Progenitor cell of endocrine pancreas (in vitro differentiated cells): ENCODE measurements around the gene GALNT1. TPM values are rescaled to one million over a fixed set of nuclear protein-coding genes. Genes with fewer than 3 reads are reported as not detected.

ENCODE experiments used
- DNase-seq: peaks from one replicate; pipeline ENCODE4 v3.0.0; 2021; ENCODE audit warnings: low spot score; ENCODE audit not compliant: unreplicated experiment
- H3K27ac Mint-ChIP-seq: 2 replicates; pipeline ENCODE4 v1.8.0; 2021; ENCODE audit warnings: mild to moderate bottlenecking, moderate library complexity, mixed read lengths
- H3K27me3 Mint-ChIP-seq: 2 replicates; pipeline ENCODE4 v1.8.0; 2021; ENCODE audit warnings: mixed read lengths
- H3K36me3 Mint-ChIP-seq: 2 replicates; pipeline ENCODE4 v1.8.0; 2022; ENCODE audit warnings: mixed read lengths; ENCODE audit not compliant: insufficient read depth
- H3K4me1 Mint-ChIP-seq: 2 replicates; pipeline ENCODE4 v1.8.0; 2021; ENCODE audit warnings: low read depth, mixed read lengths
- H3K4me3 Mint-ChIP-seq: 2 replicates; pipeline ENCODE4 v1.8.0; 2021; ENCODE audit warnings: low read depth, mild to moderate bottlenecking, moderate library complexity, mixed read lengths
- H3K9me3 Mint-ChIP-seq: 2 replicates; pipeline ENCODE4 v1.8.0; 2021; ENCODE audit warnings: low read depth, mixed read lengths
- total RNA-seq: library from RNA; stranded (reverse); gene quantifications from 2 replicates; pipeline ENCODE4 v1.2.1, GENCODE V29; 2021
- TF ChIP-seq, protein P1 (sequence below): fragments of 200-600 bp; sonication (generic); IDR thresholded peaks from one replicate; pipeline ENCODE4 v1.5.0; 2021; ENCODE audit warnings: antibody characterized with exemption, mild to moderate bottlenecking; ENCODE audit not compliant: unreplicated experiment

The GALNT1 gene
- total RNA-seq, 1 donor from 2014 or later, result 92.8 TPM

DNA sequence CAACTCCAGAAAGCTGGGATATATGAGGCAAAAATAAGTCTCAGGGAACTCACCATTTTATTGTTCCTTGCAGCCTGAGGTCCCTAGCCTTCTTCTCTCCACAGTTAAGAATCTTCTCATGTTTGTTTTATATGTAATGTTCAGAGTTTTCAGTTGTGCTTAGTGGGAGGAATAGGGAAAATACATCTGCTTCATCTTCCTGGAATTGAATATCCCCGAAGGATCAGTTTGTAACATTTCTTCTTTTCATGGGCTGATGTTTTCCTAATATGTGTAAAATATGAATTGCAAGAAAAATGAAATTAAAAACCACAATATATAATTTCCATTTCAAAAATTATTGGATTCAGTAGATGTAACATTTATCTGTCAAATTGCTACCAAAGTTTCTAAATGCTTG is 8.0 kb downstream of the GALNT1 start:
- H3K9me3 Mint-ChIP-seq, result peaks cover 36% of the 10 kb centered on the region
- TF ChIP-seq, protein P1, sequence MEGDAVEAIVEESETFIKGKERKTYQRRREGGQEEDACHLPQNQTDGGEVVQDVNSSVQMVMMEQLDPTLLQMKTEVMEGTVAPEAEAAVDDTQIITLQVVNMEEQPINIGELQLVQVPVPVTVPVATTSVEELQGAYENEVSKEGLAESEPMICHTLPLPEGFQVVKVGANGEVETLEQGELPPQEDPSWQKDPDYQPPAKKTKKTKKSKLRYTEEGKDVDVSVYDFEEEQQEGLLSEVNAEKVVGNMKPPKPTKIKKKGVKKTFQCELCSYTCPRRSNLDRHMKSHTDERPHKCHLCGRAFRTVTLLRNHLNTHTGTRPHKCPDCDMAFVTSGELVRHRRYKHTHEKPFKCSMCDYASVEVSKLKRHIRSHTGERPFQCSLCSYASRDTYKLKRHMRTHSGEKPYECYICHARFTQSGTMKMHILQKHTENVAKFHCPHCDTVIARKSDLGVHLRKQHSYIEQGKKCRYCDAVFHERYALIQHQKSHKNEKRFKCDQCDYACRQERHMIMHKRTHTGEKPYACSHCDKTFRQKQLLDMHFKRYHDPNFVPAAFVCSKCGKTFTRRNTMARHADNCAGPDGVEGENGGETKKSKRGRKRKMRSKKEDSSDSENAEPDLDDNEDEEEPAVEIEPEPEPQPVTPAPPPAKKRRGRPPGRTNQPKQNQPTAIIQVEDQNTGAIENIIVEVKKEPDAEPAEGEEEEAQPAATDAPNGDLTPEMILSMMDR, result no peak
- no peak for DNase-seq
- H3K4me3 Mint-ChIP-seq, result no peak overlapping the region
- peaks cover 4% of the 10 kb centered on the region for H3K4me1 Mint-ChIP-seq
- H3K27me3 Mint-ChIP-seq, result no peaks in the 10 kb centered on the region
- no peak overlapping the region for H3K27ac Mint-ChIP-seq
- peaks cover 29% of the 10 kb centered on the region for H3K36me3 Mint-ChIP-seq

DNA sequence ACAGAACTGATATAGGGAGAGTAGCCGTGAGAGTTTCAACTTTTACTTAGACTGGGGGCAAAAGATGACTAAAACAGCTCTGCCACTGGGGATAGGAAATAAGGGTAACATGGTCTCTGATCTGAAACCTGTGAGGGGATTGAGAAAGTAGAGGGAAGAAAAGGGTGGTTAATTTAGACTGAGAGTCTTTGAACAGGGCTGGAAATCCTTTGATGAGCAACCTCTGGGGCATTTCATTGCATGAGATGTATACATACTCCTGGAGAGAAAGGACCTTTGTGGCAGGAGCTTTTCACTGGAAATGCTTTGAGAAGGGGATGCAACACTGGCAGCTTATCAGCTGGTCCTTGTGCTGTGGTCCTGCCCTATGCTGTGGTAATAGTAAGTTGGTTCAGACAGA is 9.4 kb downstream of the GALNT1 start:
- peaks cover 21% of the 10 kb centered on the region for H3K36me3 Mint-ChIP-seq
- TF ChIP-seq, protein P1, result no peak
- H3K4me3 Mint-ChIP-seq, result no peak overlapping the region
- peaks cover 6% of the 10 kb centered on the region for H3K4me1 Mint-ChIP-seq
- no peaks in the 10 kb centered on the region for H3K27me3 Mint-ChIP-seq
- no peak for DNase-seq
- H3K9me3 Mint-ChIP-seq, result peaks cover 26% of the 10 kb centered on the region
- no peak overlapping the region for H3K27ac Mint-ChIP-seq

DNA sequence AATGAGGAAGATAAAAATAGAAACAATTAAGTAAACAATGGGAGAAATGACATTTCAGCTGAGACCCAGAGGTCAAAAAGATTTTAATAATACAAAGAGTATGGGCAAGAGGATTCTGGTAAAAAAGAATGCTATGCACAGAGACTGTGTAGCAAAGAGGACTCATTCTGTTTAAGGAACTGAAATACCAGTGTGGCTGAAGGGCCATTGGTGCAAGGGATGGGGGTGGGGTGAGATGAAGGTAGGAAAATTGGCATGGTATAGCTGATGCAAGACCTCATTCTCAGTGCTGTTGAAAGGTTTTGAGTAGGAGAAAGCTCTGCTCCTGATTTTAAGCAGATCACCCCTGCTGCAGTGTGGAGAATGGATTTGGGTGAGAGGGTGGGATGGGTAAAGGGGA is 10.8 kb downstream of the GALNT1 start:
- H3K27ac Mint-ChIP-seq, result no peak overlapping the region
- no peaks in the 10 kb centered on the region for H3K27me3 Mint-ChIP-seq
- peaks cover 6% of the 10 kb centered on the region for H3K4me1 Mint-ChIP-seq
- TF ChIP-seq, protein P1, result no peak
- DNase-seq, result no peak
- H3K9me3 Mint-ChIP-seq, result peaks cover 17% of the 10 kb centered on the region
- H3K36me3 Mint-ChIP-seq, result peaks cover 15% of the 10 kb centered on the region
- no peak overlapping the region for H3K4me3 Mint-ChIP-seq

DNA sequence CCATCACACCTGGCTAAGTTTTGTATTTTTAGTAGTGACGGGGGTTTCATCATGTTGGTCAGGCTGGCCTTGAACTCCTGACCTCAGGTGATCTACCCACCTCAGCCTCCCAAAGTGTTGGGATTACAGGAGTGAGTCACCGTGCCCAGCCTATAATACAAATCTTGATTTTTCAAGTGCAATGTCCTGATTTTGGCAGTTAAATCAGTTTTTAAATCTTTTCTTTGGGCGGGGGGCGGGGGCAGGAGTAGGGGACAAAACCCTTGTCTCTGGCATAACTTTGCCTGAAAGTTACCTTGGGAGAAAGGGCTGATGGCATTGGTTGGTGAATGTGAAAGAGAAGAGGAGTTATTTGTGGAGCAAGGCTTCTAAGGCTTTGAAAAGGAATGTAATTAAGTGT is 12.3 kb downstream of the GALNT1 start:
- peaks cover 7% of the 10 kb centered on the region for H3K9me3 Mint-ChIP-seq

DNA sequence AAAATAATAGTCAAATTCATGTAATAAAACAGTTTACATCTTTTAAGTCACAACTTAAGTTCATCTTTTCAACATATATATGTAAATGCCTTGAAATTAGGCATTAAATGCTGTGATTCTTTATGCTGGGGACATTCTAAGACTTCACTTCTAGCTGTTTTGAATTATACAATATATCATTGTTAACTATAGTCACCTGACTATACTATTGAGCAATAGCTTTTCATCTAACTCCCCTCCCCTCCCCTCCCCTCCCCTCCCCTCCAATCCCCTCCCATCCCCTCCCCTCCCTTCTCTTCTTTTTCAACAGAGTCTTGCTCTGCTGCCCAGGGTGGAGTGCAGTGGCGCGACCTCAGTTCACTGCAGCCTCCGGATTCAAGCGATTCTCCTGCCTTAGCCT is 16.2 kb downstream of the GALNT1 start:
- Mint-ChIP-seq H3K27ac (no peak overlapping the region), H3K27me3 (no peaks in the 10 kb centered on the region), H3K9me3 (peaks cover 34% of the 10 kb centered on the region), H3K4me1 (peaks cover 6% of the 10 kb centered on the region), H3K36me3 (peaks cover 28% of the 10 kb centered on the region), H3K4me3 (no peak overlapping the region)
- no peak for DNase-seq
- TF ChIP-seq, protein P1, result no peak

More for the DNA sequence above, 12.3 kb downstream of the GALNT1 start:
- Mint-ChIP-seq H3K27me3 (no peaks in the 10 kb centered on the region), H3K4me3 (no peak overlapping the region), H3K36me3 (peaks cover 8% of the 10 kb centered on the region), H3K27ac (no peak overlapping the region), H3K4me1 (peaks cover 6% of the 10 kb centered on the region)
- DNase-seq, result no peak
- TF ChIP-seq, protein P1, result no peak
